Adrenal gland (tissue), 12 donors: ENCODE measurements around the gene RPS6KA2. TPM values are rescaled to one million over a fixed set of nuclear protein-coding genes. Genes with fewer than 3 reads are reported as not detected.
A peak's percentile ranks its signal among the peaks of the same experiment; 100 is the strongest.

ENCODE experiments used
- DNase-seq, 7 donors: peaks; one replicate each; pipeline ENCODE4 v3.0.0-alpha.2; 2019 to 2020
- H3K27ac ChIP-seq, 5 donors: fragments of 200-600 bp; sonication (generic) in 4 of 5; 1 replicate in 3 of 5; 2 replicates in 2 of 5; pipeline versions ENCODE4 v1.5.1 to v1.8.0; 2016 to 2020; ENCODE audit warnings: mild to moderate bottlenecking in 1 of 5
- H3K27me3 ChIP-seq: fragments of 200-600 bp; 2 replicates; pipeline ENCODE4 v1.8.0; 2021
- H3K36me3 ChIP-seq, 2 donors: fragments of 200-600 bp; replicated peaks in 1 of 2; 1 replicate in 1 of 2; 2 replicates in 1 of 2; pipeline versions ENCODE4 v1.5.1 to v1.8.0; 2018 to 2022
- H3K4me1 ChIP-seq, 2 donors: fragments of 200-600 bp; replicated peaks in 1 of 2; 1 replicate in 1 of 2; 2 replicates in 1 of 2; pipeline versions ENCODE4 v1.5.1 to v1.8.0; 2018 to 2021
- H3K4me3 ChIP-seq, 4 donors: fragments of 200-600 bp; sonication (generic) in 3 of 4; one replicate each; pipeline ENCODE4 v1.5.1; 2016 to 2018
- H3K9me3 ChIP-seq, 3 donors: fragments of 200-600 bp; sonication (generic) in 1 of 3; replicated peaks in 1 of 3; 1 replicate in 2 of 3; 2 replicates in 1 of 3; pipeline versions ENCODE4 v1.5.1 to v1.8.0; 2016 to 2021
- POLR2A ChIP-seq, 2 donors: fragments of 450-650 bp; IDR thresholded peaks; one replicate each; pipeline ENCODE4 v1.6.1; 2017; ENCODE audit warnings: antibody characterized with exemption in 2 of 2, mild to moderate bottlenecking in 2 of 2, moderate library complexity in 1 of 2
- WGBS, 4 donors: extraction: QIAGEN DNeasy Blood & Tissue Kit in 2 of 4; methylation state at CpG; one replicate each; pipeline versions ENCODE4 v1.1.5 to v1.1.7; 2013 to 2017; 5-methylcytosine and 5-hydroxymethylcytosine counted together
- intact Hi-C, 2 donors: fragments of 100-400 bp; cut with DNase I; formaldehyde crosslinking; loops; one replicate each; pipeline versions ENCODE4 v1.14.1 to v1.15.0; 2022 to 2023
- polyA plus RNA-seq, 3 donors: library from polyadenylated mRNA; stranded (reverse); fragments of 200-250 nt in 2 of 3; fragments of 350-450 nt in 1 of 3; fragmentation: Illumina TruSeq in 1 of 3; extraction: RNeasy Lipid Tissue Mini Kit (QIAGEN cat#74804) in 1 of 3; gene quantifications; one replicate each; pipeline ENCODE4 v1.2.3, GENCODE V29; 2013 to 2014
- total RNA-seq, 9 donors: library from RNA; depleted of rRNA in 4 of 9; stranded (reverse); fragments of >200 nt in 4 of 9; fragments of 120-200 nt in 1 of 9; fragmentation: NEBNext Ultra II Directional in 1 of 9; extraction: Animal tissue kit (Norgen Biotek cat#: 25700) in 1 of 9; gene quantifications; one replicate each; pipeline versions ENCODE4 v1.1.0 to v1.2.4, GENCODE V29; 2013 to 2023
- TF ChIP-seq, protein P1 (sequence below), 6 experiments: fragments of 450-650 bp in 4 of 6; fragments of 200-600 bp in 2 of 6; sonication (generic) in 1 of 6; IDR thresholded peaks; 1 replicate in 5 of 6; 2 replicates in 1 of 6; pipeline versions ENCODE4 v1.5.1 to v1.8.0; 2016 to 2021; ENCODE audit warnings: antibody characterized with exemption in 6 of 6, mild to moderate bottlenecking in 2 of 6, moderate library complexity in 1 of 6
- donor health status: healthy with polysubstance abuse.
- donor health status: Bipolar disorder and iron deficiency.
- donor health status: DM: yes; HTN: yes; CAD: no.
- donor health status: DM: no; HTN: no; CAD: no.
- donor health status: DM: no; HTN: no; CAD: no.
- donor health status: DM: yes; HTN: yes; CAD: no.

Gene RPS6KA2
- total and polyA plus RNA-seq, 12 donors: 7.0 to 40.4 (median 26.2) TPM

DNA sequence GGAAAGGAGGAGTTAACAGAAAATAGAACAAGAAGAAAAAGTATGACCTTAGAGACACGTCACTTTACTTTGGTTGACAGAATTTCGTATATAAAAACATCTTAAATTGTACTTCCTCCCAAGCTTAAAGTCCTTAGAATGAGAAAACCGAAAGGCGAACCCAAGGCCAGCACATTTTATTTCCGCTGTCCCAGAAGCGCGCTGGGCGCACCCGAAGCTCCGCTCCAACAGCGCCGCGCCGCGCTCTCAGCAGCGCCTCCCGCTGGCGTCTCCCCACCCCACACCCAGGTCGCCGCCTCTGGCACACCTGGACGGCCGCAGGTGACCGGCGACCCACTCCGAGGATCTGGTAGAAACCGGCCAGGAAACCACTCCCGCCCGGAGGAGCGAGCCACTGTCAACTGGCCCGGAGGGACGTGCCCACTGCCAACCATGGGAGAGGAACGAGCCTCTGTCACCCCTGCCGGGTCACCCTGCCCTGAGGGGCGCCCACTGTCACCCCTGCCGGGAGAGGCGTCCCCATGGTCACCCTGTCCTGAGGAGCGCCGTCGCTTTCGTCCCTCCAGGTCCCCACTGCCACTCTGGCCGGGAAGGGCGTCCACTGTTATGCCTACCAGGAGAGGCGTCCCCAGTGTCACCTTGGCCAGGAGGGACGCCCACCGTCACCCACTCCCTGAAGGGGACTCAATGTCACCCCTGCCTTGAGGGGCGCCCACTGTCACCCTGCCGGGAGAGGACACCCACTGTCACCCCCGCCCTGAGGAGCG is 245.1 kb downstream of the RPS6KA2 start:
- intact Hi-C loops: loop anchor here in 1 of 2 donors (5.0 kb wide), 1 partner anchor 105 kb away; no protein-coding TSS in a partner anchor
- Histone ChIP-seq H3K4me1 (peaks cover 6 to 20% of the 10 kb centered on the region in 2 donors), H3K27me3 (no peaks in the 10 kb centered on the region), H3K9me3 (no peaks in the 10 kb centered on the region), H3K36me3 (no peaks in the 10 kb centered on the region), H3K4me3 (peak overlapping the region; percentile 27 to 94 (median 81)), H3K27ac (peak overlapping the region in 4 of 5 donors; percentile 86 to 96 (median 94))
- TF ChIP-seq POLR2A (IDR thresholded peaks at IDR 0.05): peak in 1 of 2 donors; percentile 48
- TF ChIP-seq, protein P1, sequence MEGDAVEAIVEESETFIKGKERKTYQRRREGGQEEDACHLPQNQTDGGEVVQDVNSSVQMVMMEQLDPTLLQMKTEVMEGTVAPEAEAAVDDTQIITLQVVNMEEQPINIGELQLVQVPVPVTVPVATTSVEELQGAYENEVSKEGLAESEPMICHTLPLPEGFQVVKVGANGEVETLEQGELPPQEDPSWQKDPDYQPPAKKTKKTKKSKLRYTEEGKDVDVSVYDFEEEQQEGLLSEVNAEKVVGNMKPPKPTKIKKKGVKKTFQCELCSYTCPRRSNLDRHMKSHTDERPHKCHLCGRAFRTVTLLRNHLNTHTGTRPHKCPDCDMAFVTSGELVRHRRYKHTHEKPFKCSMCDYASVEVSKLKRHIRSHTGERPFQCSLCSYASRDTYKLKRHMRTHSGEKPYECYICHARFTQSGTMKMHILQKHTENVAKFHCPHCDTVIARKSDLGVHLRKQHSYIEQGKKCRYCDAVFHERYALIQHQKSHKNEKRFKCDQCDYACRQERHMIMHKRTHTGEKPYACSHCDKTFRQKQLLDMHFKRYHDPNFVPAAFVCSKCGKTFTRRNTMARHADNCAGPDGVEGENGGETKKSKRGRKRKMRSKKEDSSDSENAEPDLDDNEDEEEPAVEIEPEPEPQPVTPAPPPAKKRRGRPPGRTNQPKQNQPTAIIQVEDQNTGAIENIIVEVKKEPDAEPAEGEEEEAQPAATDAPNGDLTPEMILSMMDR (IDR thresholded peaks at IDR 0.05): peak; percentile 59 to 78 (median 72)
- 0 to 1% (median 1%) methylated on average over 10 to 49 of the region's 49 CpGs for WGBS, 4 donors
- DNase-seq: peak; percentile 56 to 84 (median 73)

DNA sequence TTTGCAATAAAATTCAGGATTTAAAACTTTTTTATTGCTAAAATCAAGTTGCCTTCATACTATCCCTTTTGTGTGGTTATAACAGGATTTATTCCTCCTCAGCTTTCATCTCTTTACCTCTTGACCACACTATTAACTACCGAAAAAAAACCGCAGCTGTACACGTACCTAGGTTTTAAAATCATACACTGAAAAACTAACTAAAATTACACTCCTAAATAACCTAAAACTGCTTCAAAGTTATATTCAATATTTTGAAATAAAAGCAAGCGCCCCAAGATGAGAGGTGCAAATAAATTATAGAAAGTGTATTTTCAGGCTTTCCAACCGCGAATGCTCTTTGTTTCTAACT is 245.7 kb downstream of the RPS6KA2 start:
- 20 to 27% (median 27%) methylated on average over 6 of the region's 6 CpGs for WGBS, 4 donors
- TF ChIP-seq, protein P1 (IDR thresholded peaks at IDR 0.05): no peak
- no peak for TF ChIP-seq POLR2A (IDR thresholded peaks at IDR 0.05)
- H3K36me3 ChIP-seq: no peaks in the 10 kb centered on the region
- no peaks in the 10 kb centered on the region for H3K27me3 ChIP-seq
- H3K9me3 ChIP-seq: no peaks in the 10 kb centered on the region
- intact Hi-C loops: loop anchor here in 1 of 2 donors (5.0 kb wide), 1 partner anchor 104 kb away; no protein-coding TSS in a partner anchor
- peak overlapping the region in 3 of 5 donors; percentile 86 to 96 (median 96) for H3K27ac ChIP-seq
- DNase-seq: no peak
- H3K4me3 ChIP-seq: peak overlapping the region in 2 of 4 donors; percentile 77 to 94
- peaks cover 6 to 20% of the 10 kb centered on the region in 2 donors for H3K4me1 ChIP-seq

DNA sequence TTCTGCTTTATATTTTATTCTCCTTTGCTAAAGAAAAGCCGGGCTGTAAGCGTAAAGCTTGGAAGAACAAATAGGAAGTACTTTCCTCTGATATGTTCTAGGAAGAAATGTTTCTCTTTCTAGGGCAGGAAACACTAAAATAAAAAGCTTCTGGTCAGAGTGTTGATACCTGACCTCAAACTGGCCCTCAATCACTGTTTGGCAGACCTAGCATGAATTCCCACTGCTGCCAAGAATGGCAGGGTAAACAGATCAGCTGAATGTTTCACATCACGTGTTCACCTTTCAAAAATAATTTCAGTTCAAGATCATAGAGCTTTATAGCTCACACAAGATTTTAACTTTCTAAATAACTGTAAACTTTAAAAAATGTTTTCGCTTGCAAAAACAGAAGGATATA is 247.3 kb downstream of the RPS6KA2 start:
- TF ChIP-seq POLR2A (IDR thresholded peaks at IDR 0.05): no peak
- TF ChIP-seq, protein P1 (IDR thresholded peaks at IDR 0.05): no peak
- peaks cover 6 to 20% of the 10 kb centered on the region in 2 donors for H3K4me1 ChIP-seq
- no peaks in the 10 kb centered on the region for H3K36me3 ChIP-seq
- intact Hi-C loops: loop anchor here in 1 of 2 donors (5.0 kb wide), 1 partner anchor 102 kb away; no protein-coding TSS in a partner anchor
- no peak overlapping the region for H3K27ac ChIP-seq
- DNase-seq: peak in 3 of 7 donors; percentile 16 to 30 (median 24)
- WGBS, 4 donors: 66 to 74% (median 74%) methylated on average over 4 of the region's 4 CpGs
- no peak overlapping the region for H3K4me3 ChIP-seq
- H3K27me3 ChIP-seq: no peaks in the 10 kb centered on the region
- H3K9me3 ChIP-seq: no peaks in the 10 kb centered on the region

DNA sequence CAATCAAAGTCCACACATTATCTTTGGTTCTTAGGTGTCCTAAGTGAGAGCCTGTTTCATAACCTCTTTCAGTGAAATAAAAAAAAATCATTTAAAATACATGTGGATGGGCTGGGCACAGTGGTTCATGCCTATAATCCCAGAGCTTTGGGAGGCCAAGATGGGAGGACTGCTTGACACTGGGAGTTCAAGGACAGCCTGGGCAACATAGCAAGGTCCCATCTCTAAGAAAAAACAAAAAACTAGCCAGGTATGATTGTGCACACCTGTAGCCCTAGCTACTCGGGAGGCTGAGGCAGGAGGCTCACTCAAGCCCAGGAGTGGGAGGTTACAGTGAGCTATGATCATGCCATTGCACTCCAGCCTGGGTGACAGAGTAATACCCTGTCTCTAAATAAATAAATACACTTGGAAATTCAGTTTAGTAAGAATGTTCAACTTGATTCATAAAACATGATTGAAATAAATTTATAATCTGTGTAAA is 247.9 kb downstream of the RPS6KA2 start:
- peaks cover 6 to 18% of the 10 kb centered on the region in 2 donors for H3K4me1 ChIP-seq
- intact Hi-C loops: no loop called here

More for the DNA sequence above, 247.9 kb downstream of the RPS6KA2 start:
- Histone ChIP-seq H3K9me3 (no peaks in the 10 kb centered on the region), H3K27ac (no peak overlapping the region), H3K4me3 (no peak overlapping the region), H3K36me3 (no peaks in the 10 kb centered on the region), H3K27me3 (no peaks in the 10 kb centered on the region)
- WGBS, 4 donors: 88 to 94% (median 93%) methylated on average over 1 of the region's 1 CpG
- DNase-seq: no peak
- no peak for TF ChIP-seq POLR2A (IDR thresholded peaks at IDR 0.05)
- TF ChIP-seq, protein P1 (IDR thresholded peaks at IDR 0.05): no peak
